GM23248 (cell line): Measurements from ENCODE around the gene MDFIC. TPM values are rescaled to one million over a fixed set of nuclear protein-coding genes. Genes with fewer than 3 reads are reported as not detected.
A peak's percentile ranks its signal among the peaks of the same experiment; 100 is the strongest.

ENCODE experiments used
- DNase-seq: peaks from one replicate; pipeline ENCODE4 v3.0.0-alpha.2; 2015
- H2AFZ ChIP-seq: fragments of 200-600 bp; sonication (generic); 2 replicates; pipeline ENCODE4 v1.6.1; 2016; ENCODE audit warnings: antibody characterized with exemption
- H3F3A ChIP-seq: fragments of 200-600 bp; sonication (generic); 2 replicates; pipeline ENCODE4 v1.6.1; 2016; ENCODE audit warnings: mild to moderate bottlenecking, antibody characterized with exemption, mixed run types; ENCODE audit not compliant: insufficient read depth
- H3K27ac ChIP-seq: fragments of 200-600 bp; sonication (generic); 2 replicates; pipeline ENCODE4 v1.5.1; 2016; ENCODE audit warnings: mild to moderate bottlenecking
- H3K27me3 ChIP-seq: fragments of 200-600 bp; sonication (generic); replicated peaks from 2 replicates; pipeline ENCODE4 v1.6.1; 2016; ENCODE audit warnings: mild to moderate bottlenecking; ENCODE audit not compliant: insufficient read depth
- H3K36me3 ChIP-seq: fragments of 200-600 bp; sonication (generic); 2 replicates; pipeline ENCODE4 v1.6.1; 2016; ENCODE audit warnings: low read depth, mild to moderate bottlenecking
- H3K4me1 ChIP-seq: fragments of 200-600 bp; sonication (generic); 2 replicates; pipeline ENCODE4 v1.6.1; 2016; ENCODE audit warnings: mild to moderate bottlenecking; ENCODE audit not compliant: insufficient read depth
- H3K4me2 ChIP-seq: fragments of 200-600 bp; sonication (generic); one replicate; pipeline ENCODE4 v1.6.1; 2016; ENCODE audit warnings: mild to moderate bottlenecking; ENCODE audit not compliant: unreplicated experiment
- H3K4me3 ChIP-seq: fragments of 200-600 bp; sonication (generic); 2 replicates; pipeline ENCODE4 v1.5.1; 2016; ENCODE audit warnings: mild to moderate bottlenecking
- H3K79me2 ChIP-seq: fragments of 200-600 bp; sonication (generic); 2 replicates; pipeline ENCODE4 v1.6.1; 2016; ENCODE audit warnings: mild to moderate bottlenecking; ENCODE audit not compliant: insufficient read depth
- H3K9ac ChIP-seq: fragments of 200-600 bp; sonication (generic); 2 replicates; pipeline ENCODE4 v1.6.1; 2016; ENCODE audit warnings: mild to moderate bottlenecking
- H3K9me2 ChIP-seq: fragments of 200-600 bp; sonication (generic); 2 replicates; pipeline ENCODE4 v1.6.1; 2016; ENCODE audit warnings: mixed run types, mild to moderate bottlenecking, moderate library complexity; ENCODE audit not compliant: insufficient read depth
- H3K9me3 ChIP-seq: fragments of 200-600 bp; sonication (generic); one replicate; pipeline ENCODE4 v1.6.1; 2017; ENCODE audit warnings: low read depth
- H4K20me1 ChIP-seq: fragments of 200-600 bp; sonication (generic); 2 replicates; pipeline ENCODE4 v1.6.0; 2016; ENCODE audit not compliant: insufficient read depth
- EZH2 ChIP-seq: fragments of 200-600 bp; sonication (generic); IDR thresholded peaks from 2 replicates; pipeline ENCODE4 v1.6.1; 2018; ENCODE audit warnings: antibody characterized with exemption, mild to moderate bottlenecking; ENCODE audit not compliant: insufficient read depth, poor library complexity, severe bottlenecking
- EZH2phosphoT487 ChIP-seq: fragments of 200-600 bp; sonication (generic); IDR thresholded peaks from 2 replicates; pipeline ENCODE4 v1.6.1; 2018; ENCODE audit warnings: antibody characterized with exemption, moderate library complexity, mild to moderate bottlenecking, low read depth; ENCODE audit not compliant: insufficient read depth
- WGBS, 2 experiments: methylation state at CpG; one replicate each; pipeline ENCODE4 v1.1.6; 2015 to 2017; ENCODE audit warnings: low lambda C conversion rate in 2 of 2, low coverage in 1 of 2; ENCODE audit errors: missing lambda C conversion rate in 2 of 2; 5-methylcytosine and 5-hydroxymethylcytosine counted together
- in situ Hi-C: fragments of 300-500 bp; cut with MboI; formaldehyde crosslinking; loops from 2 replicates; pipeline ENCODE4 v1.15.0; 2020
- polyA plus RNA-seq: library from polyadenylated mRNA; unstranded; fragments of >200 nt; fragmentation: Nextera tagmentation; extraction: Ambion mirVana; gene quantifications from 2 replicates; pipeline ENCODE4 v1.2.1, GENCODE V29; 2016
- total RNA-seq: library from RNA; depleted of rRNA; stranded (reverse); fragments of >200 nt; shearing (Covaris generic); gene quantifications from 2 replicates; pipeline ENCODE4 v1.2.3, GENCODE V29; 2014

The MDFIC gene
- total and polyA plus RNA-seq, 2 experiments from 2014 or later, result 23.0 to 50.3 TPM

- peaks cover 15% of the 10 kb centered on the region; the same call in 1 of the 2 replicates for H3F3A ChIP-seq
- no peak overlapping the region for H3K27ac ChIP-seq
- H4K20me1 ChIP-seq, result no peaks in the 10 kb centered on the region
- no peaks in the 10 kb centered on the region for H3K79me2 ChIP-seq
- no peaks in the 10 kb centered on the region; the same call in 1 of the 2 replicates for H3K4me1 ChIP-seq
- in situ Hi-C loops, result no loop called here
- WGBS, 2 experiments, result 67 to 85% methylated on average over 1 of the region's 1 CpG
- no peaks in the 10 kb centered on the region for H3K36me3 ChIP-seq
- H3K9ac ChIP-seq, result no peak overlapping the region
- H3K4me3 ChIP-seq, result no peak overlapping the region
- no peaks in the 10 kb centered on the region for H3K27me3 ChIP-seq
- H3K9me3 ChIP-seq, result no peaks in the 10 kb centered on the region
- H3K4me2 ChIP-seq, result no peak overlapping the region
- TF ChIP-seq EZH2phosphoT487 (no peak), EZH2 (no peak)
- H2AFZ ChIP-seq, result no peak overlapping the region
- DNase-seq, result no peak
- H3K9me2 ChIP-seq, result no peaks in the 10 kb centered on the region
These were observed 21.8 kb upstream of the MDFIC start for GRCh38 chr7:114900127-114900526.

GRCh38 chr7:114901771-114902170 lies 20.1 kb upstream of the MDFIC start:
- no peaks in the 10 kb centered on the region for H3K36me3 ChIP-seq
- no peaks in the 10 kb centered on the region for H3K9me2 ChIP-seq
- H3F3A ChIP-seq, result peaks cover 15% of the 10 kb centered on the region; the same call in 1 of the 2 replicates
- no peak overlapping the region for H3K9ac ChIP-seq
- in situ Hi-C loops, result no loop called here
- no peaks in the 10 kb centered on the region for H3K9me3 ChIP-seq
- H3K79me2 ChIP-seq, result no peaks in the 10 kb centered on the region
- no peak overlapping the region for H3K4me2 ChIP-seq
- no peak overlapping the region for H2AFZ ChIP-seq
- no peaks in the 10 kb centered on the region for H3K27me3 ChIP-seq
- 10 to 13% methylated on average over 1 of the region's 1 CpG for WGBS, 2 experiments
- DNase-seq, result peak; percentile 43
- TF ChIP-seq EZH2 (no peak), EZH2phosphoT487 (no peak)
- H3K4me3 ChIP-seq, result no peak overlapping the region
- no peak overlapping the region for H3K27ac ChIP-seq
- no peaks in the 10 kb centered on the region; the same call in 1 of the 2 replicates for H3K4me1 ChIP-seq
- no peaks in the 10 kb centered on the region for H4K20me1 ChIP-seq

GRCh38 chr7:114903131-114903530 lies 18.8 kb upstream of the MDFIC start:
- in situ Hi-C loops, result no loop called here
- Histone ChIP-seq H3K9ac (no peak overlapping the region), H3K27ac (no peak overlapping the region), H3K79me2 (no peaks in the 10 kb centered on the region), H2AFZ (no peak overlapping the region), H3K36me3 (no peaks in the 10 kb centered on the region), H3K4me1 (no peaks in the 10 kb centered on the region; the same call in 1 of the 2 replicates), H3K9me3 (no peaks in the 10 kb centered on the region), H3K9me2 (no peaks in the 10 kb centered on the region), H3F3A (peaks cover 15% of the 10 kb centered on the region; the same call in 1 of the 2 replicates), H3K4me2 (no peak overlapping the region), H3K4me3 (no peak overlapping the region), H4K20me1 (no peaks in the 10 kb centered on the region), H3K27me3 (no peaks in the 10 kb centered on the region)
- DNase-seq, result no peak
- WGBS, 2 experiments, result 94 to 95% methylated on average over 2 of the region's 2 CpGs
- TF ChIP-seq EZH2phosphoT487, result no peak

GRCh38 chr7:114910787-114911186 lies 11.1 kb upstream of the MDFIC start:
- no peaks in the 10 kb centered on the region; the same call in 1 of the 2 replicates for H3K4me1 ChIP-seq
- H3K27ac ChIP-seq, result no peak overlapping the region
- H3K9me2 ChIP-seq, result no peaks in the 10 kb centered on the region; the same call in 1 of the 2 replicates
- no peaks in the 10 kb centered on the region for H4K20me1 ChIP-seq
- in situ Hi-C loops, result no loop called here
- no peaks in the 10 kb centered on the region for H3K9me3 ChIP-seq
- H3K9ac ChIP-seq, result no peak overlapping the region
- peak overlapping the region; percentile 30; the same call in 1 of the 2 replicates for H2AFZ ChIP-seq
- H3K4me2 ChIP-seq, result no peak overlapping the region
- peak; percentile 44 for DNase-seq
- no peaks in the 10 kb centered on the region for H3K27me3 ChIP-seq
- no peaks in the 10 kb centered on the region for H3K36me3 ChIP-seq
- no peaks in the 10 kb centered on the region for H3F3A ChIP-seq
- H3K4me3 ChIP-seq, result no peak overlapping the region
- no peak for TF ChIP-seq EZH2
- no peak for TF ChIP-seq EZH2phosphoT487
- WGBS, 2 experiments, result 56 to 73% methylated on average over 2 of the region's 2 CpGs
- H3K79me2 ChIP-seq, result no peaks in the 10 kb centered on the region

GRCh38 chr7:114911411-114911810 lies 10.5 kb upstream of the MDFIC start:
- Histone ChIP-seq H3K27ac (no peak overlapping the region), H4K20me1 (no peaks in the 10 kb centered on the region), H3K9me2 (no peaks in the 10 kb centered on the region; the same call in 1 of the 2 replicates), H3K79me2 (no peaks in the 10 kb centered on the region), H3K9ac (no peak overlapping the region), H3K36me3 (no peaks in the 10 kb centered on the region), H3K9me3 (no peaks in the 10 kb centered on the region), H3K4me2 (no peak overlapping the region), H3F3A (no peaks in the 10 kb centered on the region), H3K4me1 (no peaks in the 10 kb centered on the region; the same call in 1 of the 2 replicates), H2AFZ (no peak overlapping the region), H3K27me3 (no peaks in the 10 kb centered on the region), H3K4me3 (no peak overlapping the region)
- no peak for TF ChIP-seq EZH2phosphoT487
- TF ChIP-seq EZH2, result no peak
- no peak for DNase-seq
- in situ Hi-C loops, result no loop called here
- whole genome bisulfite sequencing, 2 experiments, result 77 to 84% methylated on average over 4 of the region's 4 CpGs
